ENCODE data around the gene NEMP1.

The NEMP1 gene

GRCh38 chr12:57063991-57064685, 14.5 kb downstream of the NEMP1 start:
- Histone ChIP-seq H3K4me3 (ENCODE audit: low read depth in 1 of 2, low read length in 2 of 2) (no peak overlapping the region), H3K9ac (ENCODE audit: low read depth, low read length) (no peak overlapping the region), H3K36me3 (ENCODE audit: insufficient read depth, low read length) (peaks cover 78% of the 10 kb centered on the region), H3K27ac (ENCODE audit: low read length) (no peak overlapping the region), H3K79me2 (ENCODE audit: insufficient read depth, low read length) (peaks cover 9% of the 10 kb centered on the region; the same call in 1 of the 2 replicates), H3K4me1 (ENCODE audit: insufficient read depth, low read length) (no peaks in the 10 kb centered on the region), H3K4me2 (ENCODE audit: insufficient read depth, low read length) (no peak overlapping the region), H3K9me3 (ENCODE audit: insufficient read depth, low read length, severe bottlenecking) (no peaks in the 10 kb centered on the region), H3K27me3 (ENCODE audit: insufficient read depth, low read length, poor library complexity) (no peaks in the 10 kb centered on the region), H4K20me1 (ENCODE audit: insufficient read depth, low read length) (0 out of 2 replicates have a peak, but pooled peaks cover 2% of the 10 kb centered on the region), H2AFZ (ENCODE audit: low read depth, low read length) (no peak overlapping the region)
- ATAC-seq (ENCODE audit: insufficient read depth, low read depth): no peak
- TF ChIP-seq CTCF (IDR thresholded peaks at IDR 0.05; ENCODE audit: borderline replicate concordance, extremely low read depth, low read length, poor library complexity, severe bottlenecking): no peak
- no peak for TF ChIP-seq EZH2 (IDR thresholded peaks at IDR 0.05; ENCODE audit: borderline replicate concordance, low read depth, low read length, severe bottlenecking)
- DNase-seq: no peak

- ATAC-seq (ENCODE audit: insufficient read depth, low read depth) (no peak), DNase-seq (no peak)
- no peaks in the 10 kb centered on the region for H3K27me3 ChIP-seq (ENCODE audit: insufficient read depth, low read length, poor library complexity)
- H3K36me3 ChIP-seq (ENCODE audit: insufficient read depth, low read length): peaks cover 74% of the 10 kb centered on the region
- H3K9ac ChIP-seq (ENCODE audit: low read depth, low read length): no peak overlapping the region
- TF ChIP-seq EZH2 (IDR thresholded peaks at IDR 0.05; ENCODE audit: borderline replicate concordance, low read depth, low read length, severe bottlenecking) (no peak), CTCF (IDR thresholded peaks at IDR 0.05; ENCODE audit: borderline replicate concordance, extremely low read depth, low read length, poor library complexity, severe bottlenecking) (no peak)
- no peak overlapping the region for H3K27ac ChIP-seq (ENCODE audit: low read length)
- H2AFZ ChIP-seq (ENCODE audit: low read depth, low read length): no peak overlapping the region
- H3K4me1 ChIP-seq (ENCODE audit: insufficient read depth, low read length): no peaks in the 10 kb centered on the region
- no peaks in the 10 kb centered on the region for H3K79me2 ChIP-seq (ENCODE audit: insufficient read depth, low read length)
- H3K4me3 ChIP-seq (ENCODE audit: low read depth in 1 of 2, low read length in 2 of 2): no peak overlapping the region
- H3K9me3 ChIP-seq (ENCODE audit: insufficient read depth, low read length, severe bottlenecking): no peaks in the 10 kb centered on the region
- H3K4me2 ChIP-seq (ENCODE audit: insufficient read depth, low read length): no peak overlapping the region
- H4K20me1 ChIP-seq (ENCODE audit: insufficient read depth, low read length): no peaks in the 10 kb centered on the region
Measured at GRCh38 chr12:57058454-57058853, 20.1 kb downstream of the NEMP1 start.

GRCh38 chr12:57057067-57057751, 21.4 kb downstream of the NEMP1 start:
- no peak for TF ChIP-seq EZH2 (IDR thresholded peaks at IDR 0.05; ENCODE audit: borderline replicate concordance, low read depth, low read length, severe bottlenecking)
- no peak for TF ChIP-seq CTCF (IDR thresholded peaks at IDR 0.05; ENCODE audit: borderline replicate concordance, extremely low read depth, low read length, poor library complexity, severe bottlenecking)
- no peaks in the 10 kb centered on the region for H3K9me3 ChIP-seq (ENCODE audit: insufficient read depth, low read length, severe bottlenecking)
- no peak overlapping the region for H3K4me3 ChIP-seq (ENCODE audit: low read depth in 1 of 2, low read length in 2 of 2)
- no peak overlapping the region for H3K4me2 ChIP-seq (ENCODE audit: insufficient read depth, low read length)
- ATAC-seq (ENCODE audit: insufficient read depth, low read depth) (no peak), DNase-seq (no peak)
- H3K4me1 ChIP-seq (ENCODE audit: insufficient read depth, low read length): no peaks in the 10 kb centered on the region
- H3K9ac ChIP-seq (ENCODE audit: low read depth, low read length): no peak overlapping the region
- H3K27ac ChIP-seq (ENCODE audit: low read length): no peak overlapping the region
- no peak overlapping the region for H2AFZ ChIP-seq (ENCODE audit: low read depth, low read length)
- no peaks in the 10 kb centered on the region for H3K27me3 ChIP-seq (ENCODE audit: insufficient read depth, low read length, poor library complexity)
- peaks cover 62% of the 10 kb centered on the region for H3K36me3 ChIP-seq (ENCODE audit: insufficient read depth, low read length)
- no peaks in the 10 kb centered on the region for H3K79me2 ChIP-seq (ENCODE audit: insufficient read depth, low read length)
- H4K20me1 ChIP-seq (ENCODE audit: insufficient read depth, low read length): no peaks in the 10 kb centered on the region

Data from DND-41 (cell line).